HCT116 (cell line): ENCODE results near the gene CHD8. TPM values are rescaled to one million over a fixed set of nuclear protein-coding genes. Genes with fewer than 3 reads are reported as not detected.

Experiments
- ATAC-seq: fragments of 200-7000 bp; cut with Tn5 transposase; 2 replicates; pipeline ENCODE4 v1.9.1; 2020; ENCODE audit warnings: mild to moderate bottlenecking, moderate library complexity
- BruUV-seq: library from RNA; stranded (reverse); fragments of 400-500 nt; replicated peaks from 2 replicates; lab custom pipeline; 2021; lab: Mats Ljungman, UMichigan
- CTCF ChIA-PET: fragments of 300-600 bp; sonication (Branson Sonifier 250); formaldehyde crosslinking; loops from one replicate; lab custom pipeline; 2021; ENCODE audit warnings: antibody characterized with exemption; lab: Charles Lee
- POLR2A ChIA-PET: fragments of 300-600, 350-600 bp; sonication (Branson Sonifier 250); formaldehyde crosslinking; loops from one replicate; lab custom pipeline; 2021; ENCODE audit warnings: antibody characterized with exemption; lab: Charles Lee
- RAD21 ChIA-PET, 2 experiments: fragments of 300-600 bp; sonication (Branson Sonifier 250); formaldehyde crosslinking; loops; one replicate each; lab custom pipeline; 2023; ENCODE audit warnings: low total read pairs in 2 of 2; ENCODE audit not compliant: uncharacterized antibody in 2 of 2, unreplicated experiment in 2 of 2, low non-redundant PET in 1 of 2; lab: Charles Lee
- DNase-seq: peaks from one replicate; pipeline ENCODE4 v3.0.0-alpha.2; 2010; ENCODE audit warnings: low read depth, low spot score
- H2AFZ ChIP-seq: fragments of 200-600 bp; shearing (Covaris generic), sonication (generic); 2 replicates; pipeline ENCODE4 v1.6.1; 2017; ENCODE audit warnings: low read depth, mixed run types, mixed read lengths, antibody characterized with exemption, low read length; ENCODE audit not compliant: poor library complexity, severe bottlenecking
- H3K27ac ChIP-seq: 2 replicates; pipeline ENCODE4 v1.5.1; 2012; ENCODE audit warnings: low read depth, low read length
- H3K27me3 ChIP-seq: fragments of 200-600 bp; sonication (generic); 2 replicates; pipeline ENCODE4 v1.6.1; 2016; ENCODE audit warnings: mixed run types, low read length, mixed read lengths; ENCODE audit not compliant: insufficient read depth
- H3K36me3 ChIP-seq, 2 experiments: fragments of 200-500 bp in 1 of 2; fragments of 200-600 bp in 1 of 2; sonication (Bioruptor generic) in 1 of 2; sonication (generic) in 1 of 2; 2 replicates each; pipeline versions ENCODE4 v1.5.1 to v1.6.1; 2014 to 2016; ENCODE audit warnings: low read length in 2 of 2, inconsistent platforms in 1 of 2, mixed read lengths in 1 of 2, mixed run types in 1 of 2; ENCODE audit not compliant: insufficient read depth in 2 of 2, control insufficient read depth in 1 of 2
- H3K4me1 ChIP-seq, 2 experiments: fragments of 200-600 bp in 1 of 2; sonication (generic) in 1 of 2; 2 replicates each; pipeline versions ENCODE4 v1.5.1 to v1.6.1; 2012 to 2017; ENCODE audit warnings: low read length in 2 of 2, inconsistent platforms in 1 of 2, mild to moderate bottlenecking in 1 of 2, mixed read lengths in 1 of 2, mixed run types in 1 of 2, moderate library complexity in 1 of 2; ENCODE audit not compliant: insufficient read depth in 2 of 2, control insufficient read depth in 1 of 2
- H3K4me2 ChIP-seq: fragments of 200-600 bp; sonication (generic); 2 replicates; pipeline ENCODE4 v1.6.1; 2017; ENCODE audit warnings: mixed run types, low read length, mixed read lengths
- H3K4me3 ChIP-seq, 2 experiments: fragments of 200-600 bp in 1 of 2; sonication (generic) in 1 of 2; replicated peaks in 1 of 2; 2 replicates each; pipeline ENCODE4 v1.5.1; 2011 to 2016; ENCODE audit warnings: low read length in 2 of 2, control low read depth in 1 of 2, low read depth in 1 of 2, mild to moderate bottlenecking in 1 of 2, mixed read lengths in 1 of 2, mixed run types in 1 of 2
- H3K79me2 ChIP-seq: fragments of 200-600 bp; sonication (generic); 2 replicates; pipeline ENCODE4 v1.6.1; 2017; ENCODE audit warnings: mild to moderate bottlenecking, mixed run types, low read length, moderate library complexity, mixed read lengths; ENCODE audit not compliant: insufficient read depth
- H3K9ac ChIP-seq: fragments of 200-600 bp; sonication (generic); 2 replicates; pipeline ENCODE4 v1.6.1; 2016; ENCODE audit warnings: low read length, mixed read lengths
- H3K9me2 ChIP-seq: fragments of 200-600 bp; sonication (generic), shearing (Covaris generic); 2 replicates; pipeline ENCODE4 v1.6.1; 2017; ENCODE audit warnings: mixed run types, mild to moderate bottlenecking, moderate library complexity; ENCODE audit not compliant: insufficient read depth
- H3K9me3 ChIP-seq, 2 experiments: fragments of 200-500 bp in 1 of 2; fragments of 200-600 bp in 1 of 2; sonication (Bioruptor generic) in 1 of 2; sonication (generic) in 1 of 2; 2 replicates each; pipeline ENCODE4 v1.6.1; 2014 to 2017; ENCODE audit warnings: low read length in 2 of 2, mixed read lengths in 2 of 2, inconsistent platforms in 1 of 2, low read depth in 1 of 2, mild to moderate bottlenecking in 1 of 2, mixed run types in 1 of 2, moderate library complexity in 1 of 2; ENCODE audit not compliant: control insufficient read depth in 1 of 2, insufficient read depth in 1 of 2
- H4K20me1 ChIP-seq: fragments of 200-600 bp; sonication (generic), shearing (Covaris generic); 2 replicates; pipeline ENCODE4 v1.6.1; 2017; ENCODE audit warnings: mixed run types, mild to moderate bottlenecking, moderate library complexity; ENCODE audit not compliant: insufficient read depth
- CBX3 ChIP-seq: IDR thresholded peaks from 2 replicates; pipeline ENCODE4 v1.6.1; 2012; ENCODE audit warnings: low read depth
- CEBPB ChIP-seq: IDR thresholded peaks from 2 replicates; pipeline ENCODE4 v1.6.1; 2012; ENCODE audit warnings: low read depth
- EGR1 ChIP-seq: IDR thresholded peaks from 2 replicates; pipeline ENCODE4 v1.6.1; 2012; ENCODE audit warnings: low read depth
- FOSL1 ChIP-seq: IDR thresholded peaks from 2 replicates; pipeline ENCODE4 v1.6.1; 2012; ENCODE audit warnings: low read depth
- MAX ChIP-seq: IDR thresholded peaks from 2 replicates; pipeline ENCODE4 v1.6.1; 2012
- POLR2A ChIP-seq: IDR thresholded peaks from 2 replicates; pipeline ENCODE4 v1.7.0; 2011; ENCODE audit warnings: borderline replicate concordance; ENCODE audit not compliant: insufficient read depth, insufficient read length; ENCODE audit errors: extremely low read depth
- RAD21 ChIP-seq: IDR thresholded peaks from 2 replicates; pipeline ENCODE4 v1.6.1; 2012; ENCODE audit warnings: low read depth, mild to moderate bottlenecking
- SP1 ChIP-seq: IDR thresholded peaks from 2 replicates; pipeline ENCODE4 v1.6.1; 2012; ENCODE audit warnings: low read depth
- YY1 ChIP-seq: IDR thresholded peaks from 2 replicates; pipeline ENCODE4 v1.6.1; 2011; ENCODE audit warnings: low read length, low read depth, moderate library complexity, mild to moderate bottlenecking; ENCODE audit not compliant: insufficient replicate concordance; ENCODE audit errors: extremely low read depth
- ZBTB33 ChIP-seq: IDR thresholded peaks from 2 replicates; pipeline ENCODE4 v1.6.1; 2011; ENCODE audit warnings: mild to moderate bottlenecking, low read length, moderate library complexity; ENCODE audit not compliant: insufficient replicate concordance; ENCODE audit errors: extremely low read depth
- intact Hi-C: fragments of 100-400 bp; cut with micrococcal nuclease; formaldehyde crosslinking; loops from 2 replicates; pipeline ENCODE4 v1.10.0; 2022
- total RNA-seq: library from RNA; stranded (reverse); gene quantifications from one replicate; pipeline ENCODE4 v1.2.1, GENCODE V29; 2021; ENCODE audit not compliant: unreplicated experiment

Gene CHD8
- total RNA-seq, 1 experiment from 2014 or later = 46.8 TPM

GRCh38 chr14:21455592-21455911, 371 bp downstream of the CHD8 start:
- Histone ChIP-seq H3K4me1 (peaks cover 10 to 16% of the 10 kb centered on the region in 2 experiments; a peak in 3 of 4 replicates), H3K9me2 (no peaks in the 10 kb centered on the region), H3K9me3 (no peaks in the 10 kb centered on the region), H3K27ac (peak overlapping the region; percentile 69), H3K27me3 (no peaks in the 10 kb centered on the region), H2AFZ (no peak overlapping the region), H3K4me2 (peak overlapping the region; percentile 84), H3K4me3 (peak overlapping the region; percentile 87 to 97), H3K36me3 (peaks cover 0 to 3% of the 10 kb centered on the region in 2 experiments; a peak in 1 of 4 replicates), H3K9ac (peak overlapping the region; percentile 92), H3K79me2 (peaks cover 53% of the 10 kb centered on the region), H4K20me1 (no peaks in the 10 kb centered on the region)
- ATAC-seq (peak; percentile 26), DNase-seq (no peak)
- CTCF ChIA-PET = interaction anchor here (0.6 to 2.6 kb wide), 13 partner anchors 10 to 441 kb away, joined by 3 to 23 read pairs (median 4); no protein-coding TSS in a partner anchor
- RAD21 ChIA-PET = interaction anchor here (0.9 to 1.6 kb wide), 2 partner anchors 18 to 55 kb away, joined by 4 to 5 read pairs; partner anchors contain the start of gene METTL3 (in 1 of the 2)
- BruUV-seq = TSS peak; percentile 59
- no peak for TF ChIP-seq SP1
- TF ChIP-seq EGR1 = no peak
- no peak for TF ChIP-seq CBX3
- no peak for TF ChIP-seq RAD21
- no peak for TF ChIP-seq MAX
- no peak for TF ChIP-seq FOSL1
- TF ChIP-seq CEBPB = no peak
- no peak for TF ChIP-seq YY1
- no peak for TF ChIP-seq ZBTB33
- no peak for TF ChIP-seq POLR2A
- POLR2A ChIA-PET = interaction anchor here (0.9 to 2.1 kb wide), 5 partner anchors 11 to 71 kb away, joined by 4 to 34 read pairs (median 9); partner anchors contain the start of genes METTL3, RAB2B, SUPT16H and TOX4
- intact Hi-C loops = no loop called here
